ENCODE measurements around the gene IL17RD.

GRCh38 chr3:57184526-57184925 lies 19.4 kb upstream of the IL17RD start:
- no peak for TF ChIP-seq POLR2A (IDR thresholded peaks at IDR 0.05; ENCODE audit: low read length)
- TF ChIP-seq GATA1 (IDR thresholded peaks at IDR 0.05; ENCODE audit: low read depth, low read length): no peak

Measured in erythroblast (primary cell).